HG02970 (cell line): Measurements from ENCODE around the gene SFXN2.
"Not testable (repeated sequence)": the region's sequence is repeated elsewhere in the genome, so short reads cannot be mapped to it uniquely, and the experiment has no call there.

ENCODE experiments used
- ATAC-seq: cut with Tn5 transposase; IDR thresholded peaks from one replicate; pipeline ENCODE4 v1.9.1; 2021; ENCODE audit warnings: mild to moderate bottlenecking, moderate library complexity, moderate number of reproducible peaks; ENCODE audit not compliant: unreplicated experiment, low FRiP score

SFXN2 gene

DNA sequence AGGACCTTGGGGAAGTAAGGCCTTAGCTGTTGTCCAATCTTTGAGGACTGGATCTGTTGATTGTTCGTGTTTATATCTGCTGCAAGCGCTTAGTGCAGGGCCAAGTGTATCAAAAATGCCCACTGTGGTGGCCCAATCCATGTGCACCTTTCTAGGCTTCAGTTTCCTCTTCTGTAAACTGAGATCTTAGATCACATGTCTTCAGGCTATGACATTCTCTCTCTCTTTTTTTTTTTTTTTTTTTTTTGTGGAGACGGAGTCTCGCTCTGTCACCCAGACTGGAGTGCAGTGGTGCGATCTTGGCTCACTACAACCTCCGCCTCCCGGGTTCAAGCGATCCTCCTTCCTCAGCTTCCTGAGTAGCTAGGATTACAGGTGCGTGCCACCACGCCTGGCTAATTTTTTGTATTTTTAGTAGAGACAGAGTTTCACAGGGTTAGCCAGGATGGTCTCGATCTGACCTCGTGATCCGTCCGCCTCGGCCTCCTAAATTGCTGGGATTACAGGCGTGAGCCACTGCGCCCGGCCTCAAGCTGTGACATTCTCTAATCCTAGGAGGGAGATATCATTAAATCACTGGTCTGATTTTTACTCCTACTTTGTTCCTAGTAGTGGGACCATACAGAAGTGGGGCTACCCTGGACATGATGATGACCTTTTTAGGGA, 2.6 kb downstream of the SFXN2 start:
- not testable (repeated sequence) for ATAC-seq

DNA sequence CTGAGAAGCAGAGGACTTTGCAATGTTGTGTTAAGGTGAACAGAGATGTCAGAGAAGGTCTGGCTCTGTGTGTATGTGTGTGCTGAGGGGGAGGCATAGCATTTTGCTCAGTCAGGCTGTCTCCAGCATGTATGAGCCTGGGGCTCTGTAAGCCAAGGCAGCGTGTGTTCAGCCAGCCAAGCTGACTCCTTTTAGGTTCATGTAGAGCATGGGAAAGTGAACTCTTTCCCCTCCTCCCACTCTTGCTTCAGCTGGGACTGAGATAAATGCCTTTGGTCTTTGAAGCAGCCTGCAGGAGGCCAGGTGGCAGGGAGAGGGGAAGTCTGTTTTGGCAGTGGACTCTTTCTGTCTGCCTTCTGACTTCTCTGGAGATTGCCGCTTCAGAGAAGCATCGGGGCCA, 3.8 kb downstream of the SFXN2 start:
- no peak for ATAC-seq

DNA sequence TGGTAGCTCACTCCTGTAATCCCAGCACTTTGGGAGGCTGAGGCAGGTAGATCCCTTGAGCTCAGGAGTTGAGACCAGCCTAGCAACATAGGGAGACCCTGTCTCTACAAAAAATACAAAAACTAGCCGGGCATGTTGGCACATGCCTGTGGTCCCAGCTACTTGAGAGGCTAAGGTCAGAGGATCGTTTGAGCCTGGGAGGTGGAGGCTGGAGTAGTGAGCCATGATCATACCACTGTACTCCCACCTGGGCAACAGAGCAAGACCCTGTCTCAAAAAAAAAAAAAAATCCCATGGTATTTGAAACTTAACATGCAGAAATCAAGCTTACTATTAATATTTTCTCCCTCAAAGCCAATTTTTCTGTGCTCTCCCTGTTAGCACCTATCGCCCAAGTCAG, 5.9 kb downstream of the SFXN2 start:
- no peak for ATAC-seq

DNA sequence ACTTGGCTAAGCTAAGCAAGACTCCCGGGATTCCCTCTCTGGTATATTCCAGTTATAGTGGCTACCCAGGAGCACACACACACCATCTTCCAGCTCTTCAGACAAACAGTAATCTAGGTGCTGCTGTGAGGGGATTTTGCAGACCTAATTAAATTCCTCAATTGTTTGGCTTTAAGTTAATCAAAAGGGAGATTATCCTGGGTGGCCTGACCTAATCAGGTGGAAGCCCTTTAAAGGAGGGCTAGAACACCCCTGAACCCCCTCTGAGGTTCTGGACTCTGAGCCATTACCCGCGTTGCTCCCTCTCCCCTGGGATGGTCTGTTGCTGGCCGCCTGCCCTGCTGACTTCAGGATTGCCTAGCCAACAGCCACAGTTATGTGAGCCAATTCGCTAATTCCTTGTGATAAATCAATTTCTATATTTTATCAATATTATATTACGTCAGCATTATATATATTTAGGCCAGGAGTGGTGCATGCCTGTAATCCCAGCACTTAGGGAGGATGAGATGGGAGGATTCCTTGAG, 6.4 kb downstream of the SFXN2 start:
- no peak for ATAC-seq

DNA sequence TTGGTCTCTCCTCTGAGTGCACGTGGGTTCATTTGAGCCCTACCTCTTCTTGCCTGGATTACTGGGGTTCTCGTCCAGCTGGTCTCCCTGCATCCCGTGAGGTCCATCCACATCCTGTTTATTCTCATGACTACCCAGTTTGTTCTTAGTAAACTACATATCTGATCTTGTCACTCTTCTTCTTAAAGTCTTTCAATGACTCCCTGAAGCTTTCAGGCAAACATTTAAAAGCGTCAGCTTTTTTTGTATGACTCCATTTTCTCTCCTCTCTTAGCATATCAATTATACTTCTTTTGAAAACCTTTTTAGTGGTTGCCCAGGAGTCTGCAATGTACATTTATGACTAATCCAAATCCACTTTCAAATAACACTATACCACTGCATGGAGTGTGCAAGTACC, 7.5 kb downstream of the SFXN2 start:
- no peak for ATAC-seq

- ATAC-seq, result no peak
Observed at GRCh38 chr10:102723989-102724388, 9.6 kb downstream of the SFXN2 start.

DNA sequence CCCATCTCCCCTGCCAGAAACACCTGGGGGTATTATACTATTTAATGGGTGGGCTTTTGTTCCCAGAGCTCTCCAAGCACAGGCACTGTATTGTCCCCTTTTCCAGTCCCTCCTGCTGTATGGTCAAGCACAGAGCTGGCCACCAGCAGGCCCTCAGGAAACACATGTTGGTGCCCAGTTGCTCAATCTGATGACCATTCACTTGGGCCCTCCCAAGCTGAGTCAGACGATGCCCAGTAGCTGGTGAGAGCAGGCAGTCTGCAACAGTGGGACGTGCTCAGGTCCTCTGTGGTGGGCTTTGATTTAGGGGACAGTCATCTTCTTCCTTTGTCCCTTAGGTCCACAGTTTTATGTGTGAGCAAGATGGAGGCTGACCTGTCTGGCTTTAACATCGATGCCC, 11.8 kb downstream of the SFXN2 start:
- no peak for ATAC-seq

GRCh38 chr10:102727037-102727818, 12.8 kb downstream of the SFXN2 start:
- ATAC-seq, result no peak

GRCh38 chr10:102729029-102730026, 14.9 kb downstream of the SFXN2 start:
- ATAC-seq, result no peak

DNA sequence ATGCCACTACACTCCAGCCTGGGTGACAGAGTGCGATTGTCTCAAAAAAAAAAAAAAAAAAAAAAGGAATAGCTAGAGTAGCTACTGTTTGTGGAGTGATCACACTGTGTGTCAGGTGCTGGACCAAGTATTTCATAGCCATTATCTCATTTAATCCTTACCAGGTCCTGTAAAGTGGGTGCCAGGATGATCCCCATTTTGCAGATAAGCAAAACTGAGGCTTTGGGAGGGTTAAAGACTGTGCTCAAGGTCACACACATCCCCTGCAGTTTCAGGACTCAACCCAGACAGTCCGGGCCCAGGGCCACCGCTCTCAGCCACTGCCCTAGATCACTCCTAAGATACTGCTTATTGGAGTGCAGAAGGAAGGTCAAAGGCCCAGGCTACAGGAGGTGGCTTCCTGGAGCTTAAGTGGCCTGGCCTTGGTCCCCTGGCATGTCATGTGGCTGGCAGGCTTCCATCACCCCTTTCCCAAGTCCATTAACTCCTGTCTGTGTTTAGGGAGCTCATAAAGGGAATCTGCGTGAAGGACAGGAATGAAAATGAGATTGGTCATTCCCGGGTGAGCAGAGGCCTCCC, 16.9 kb downstream of the SFXN2 start:
- ATAC-seq, result no peak

- ATAC-seq, result no peak
Observed at GRCh38 chr10:102732661-102733060, 18.2 kb downstream of the SFXN2 start.

DNA sequence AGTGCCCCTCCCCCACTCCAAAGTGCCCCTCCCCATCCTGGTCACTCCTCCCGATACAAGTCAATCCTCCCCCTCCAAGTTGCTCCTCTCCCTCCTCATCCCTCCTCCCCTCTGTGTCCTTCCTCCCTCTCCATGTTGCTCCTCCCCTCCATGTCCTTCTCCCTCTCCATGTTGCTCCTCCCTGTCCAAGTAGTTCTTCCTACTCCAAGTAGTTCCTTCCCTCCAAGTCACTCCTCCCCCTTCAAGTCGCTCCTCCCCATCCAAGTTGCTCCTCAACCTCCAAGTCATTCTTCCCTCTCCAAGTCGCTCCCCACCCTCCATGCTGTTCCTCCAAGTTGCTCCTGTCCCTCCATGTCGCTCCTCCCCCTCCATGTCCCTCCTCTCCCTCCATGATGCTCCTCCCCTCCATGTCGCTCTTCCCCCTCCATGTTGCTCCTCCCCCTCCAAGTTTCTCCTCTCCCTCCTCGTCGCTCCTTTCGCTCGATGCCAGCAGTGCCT, 20.7 kb downstream of the SFXN2 start:
- no peak for ATAC-seq

- ATAC-seq, result no peak
Observed at GRCh38 chr10:102738692-102739121, 24.3 kb downstream of the SFXN2 start.

- no peak for ATAC-seq
Observed at GRCh38 chr10:102740229-102740628, 25.8 kb downstream of the SFXN2 start.

DNA sequence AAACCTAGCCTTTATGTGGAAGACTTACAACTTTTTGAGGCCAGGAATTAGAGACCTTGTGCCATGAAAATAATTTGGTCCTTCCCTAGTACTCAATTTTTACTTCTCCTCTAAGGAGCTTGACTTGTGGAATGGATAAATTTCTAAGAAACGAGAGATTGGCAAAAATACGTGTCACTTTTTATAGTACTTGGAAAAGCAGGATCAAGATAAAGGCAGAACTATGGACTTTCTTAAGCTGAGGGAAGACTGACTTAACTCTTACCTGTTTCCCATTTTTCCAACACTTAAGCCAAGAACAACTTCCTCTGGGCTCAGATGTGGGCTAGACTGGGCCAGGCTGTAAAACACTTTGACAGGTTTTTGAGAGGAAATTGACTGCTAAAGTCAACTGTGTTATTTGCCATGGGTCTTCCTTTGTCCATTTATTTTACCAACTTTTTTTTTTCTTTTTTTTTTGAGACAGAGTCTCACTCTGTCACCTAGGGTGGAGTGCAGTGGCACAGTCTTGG, 27.3 kb downstream of the SFXN2 start:
- no peak for ATAC-seq

DNA sequence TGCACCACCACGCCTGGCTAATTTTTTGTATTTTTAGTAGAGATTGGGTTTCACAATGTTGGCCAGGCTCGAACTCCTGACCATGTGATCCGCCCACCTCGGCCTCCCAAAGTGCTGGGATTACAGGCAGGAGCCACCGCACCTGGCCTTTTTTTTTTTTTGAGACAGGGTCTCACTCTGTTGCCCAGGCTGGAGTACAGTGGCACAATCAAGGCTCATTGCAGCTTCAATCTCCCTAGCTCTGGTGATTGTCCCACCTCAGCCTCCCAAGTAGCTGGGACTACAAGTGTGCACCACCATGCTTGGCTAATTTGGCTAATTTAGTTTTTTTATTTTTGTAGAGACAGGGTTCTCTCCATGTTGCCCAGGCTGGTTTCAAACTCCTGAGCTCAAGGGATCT, 27.9 kb downstream of the SFXN2 start:
- ATAC-seq, result not testable (repeated sequence)

DNA sequence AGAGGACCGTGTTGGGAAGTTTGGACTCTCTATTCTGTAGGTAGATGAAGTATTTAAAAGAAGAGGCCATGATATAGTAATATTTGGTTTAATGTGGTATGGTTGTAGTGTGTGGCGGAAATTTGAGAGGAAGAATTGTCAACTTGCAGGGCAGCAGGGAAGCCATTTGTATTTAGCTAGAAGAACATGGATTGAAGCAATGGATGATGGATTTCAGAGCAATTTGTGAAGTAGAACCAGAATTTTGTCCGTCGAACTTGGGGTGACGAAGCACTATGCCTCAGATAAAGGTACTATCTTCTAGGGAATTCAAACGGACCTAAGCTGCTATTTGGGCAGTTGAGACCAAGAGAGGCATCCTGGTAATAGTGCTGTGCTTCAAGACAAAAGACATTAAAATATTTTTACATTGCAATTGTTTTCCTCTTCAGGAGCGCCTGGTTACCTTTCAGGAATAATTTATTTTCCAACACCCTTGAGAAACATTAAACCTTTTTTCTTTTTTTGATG, 28.7 kb downstream of the SFXN2 start:
- ATAC-seq, result no peak

DNA sequence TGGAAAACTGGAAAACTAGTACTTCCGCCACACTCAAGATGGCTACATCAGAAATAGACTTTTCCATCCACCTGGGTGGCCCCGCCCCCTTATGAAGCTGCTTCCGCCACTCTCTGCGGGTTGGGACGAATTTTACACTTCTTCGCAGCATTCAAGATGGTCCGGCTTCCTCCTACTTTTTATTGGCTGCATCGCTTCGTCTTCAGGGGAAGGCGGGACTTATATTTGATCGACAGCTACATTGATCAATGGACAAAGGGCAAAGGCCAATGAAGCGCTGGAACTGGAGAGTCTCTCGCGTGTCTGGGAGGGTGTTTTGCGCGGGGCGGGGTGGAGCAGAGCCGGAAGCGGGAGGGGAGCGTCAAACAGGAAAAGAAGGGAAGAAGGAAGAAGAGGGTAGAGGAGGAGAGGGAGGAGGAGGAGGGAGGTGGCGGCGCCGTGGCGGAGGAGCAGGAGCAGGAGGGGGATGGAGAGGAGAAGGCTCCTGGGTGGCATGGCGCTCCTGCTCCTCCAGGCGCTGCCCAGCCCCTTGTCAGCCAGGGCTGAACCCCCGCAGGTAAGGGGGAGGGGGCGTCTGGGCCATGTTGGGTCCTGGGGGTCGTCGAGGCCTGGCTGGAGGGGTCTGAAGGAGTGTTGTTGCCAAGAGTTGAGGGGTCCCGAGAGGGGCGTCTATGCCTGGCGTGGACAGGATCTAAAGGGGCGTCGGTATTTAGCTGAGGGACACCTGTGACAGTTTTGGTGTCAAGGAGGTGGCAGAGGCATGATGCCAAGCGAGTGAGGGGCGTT, 29.3 kb downstream of the SFXN2 start, which contains the start of gene WBP1L:
Gene WBP1L (plus strand): TSS at position 361 of the 786 bp plus-strand sequence. CDS start 106 bp downstream, at position 467.
- peak; percentile 97 for ATAC-seq
